Measurements from ENCODE around the gene GNAI3.

GNAI3 gene

GRCh38 chr1:109514846-109515245, 33.6 kb upstream of the GNAI3 start:
- H3K9me2 ChIP-seq (replicated peaks; ENCODE audit: insufficient read depth, low read length): no peaks in the 10 kb centered on the region
- H3K27me3 ChIP-seq (ENCODE audit: low read length): no peaks in the 10 kb centered on the region
- H3K36me3 ChIP-seq (ENCODE audit: low read length): no peaks in the 10 kb centered on the region
- no peaks in the 10 kb centered on the region for H3K9me3 ChIP-seq (ENCODE audit: insufficient read depth, low read length)
- H3K79me2 ChIP-seq (ENCODE audit: insufficient read depth, low read length): no peaks in the 10 kb centered on the region
- no peak for TF ChIP-seq EZH2phosphoT487 (conservative IDR thresholded peaks at IDR 0.05; ENCODE audit: low read length)
- no peak for TF ChIP-seq CTCF (IDR thresholded peaks at IDR 0.05; ENCODE audit: insufficient read depth, low read length, poor library complexity, severe bottlenecking)
- H3F3A ChIP-seq (ENCODE audit: insufficient read depth): no peaks in the 10 kb centered on the region
- no peak overlapping the region for H3K27ac ChIP-seq (ENCODE audit: low read depth, low read length)
- H3K4me3 ChIP-seq (ENCODE audit: insufficient read depth, low read length, poor library complexity, severe bottlenecking): no peak overlapping the region
- H4K20me1 ChIP-seq (ENCODE audit: low read depth, low read length): no peaks in the 10 kb centered on the region
- H2AFZ ChIP-seq (ENCODE audit: low read depth, low read length, severe bottlenecking): no peak overlapping the region
- no peak overlapping the region for H3K9ac ChIP-seq (ENCODE audit: low read length)
- H3K4me2 ChIP-seq (ENCODE audit: low read depth, low read length, poor library complexity, severe bottlenecking): no peak overlapping the region

- H3K4me2 ChIP-seq (ENCODE audit: low read depth, low read length, poor library complexity, severe bottlenecking): no peak overlapping the region
- no peaks in the 10 kb centered on the region for H3K9me3 ChIP-seq (ENCODE audit: insufficient read depth, low read length)
- H3K9me2 ChIP-seq (replicated peaks; ENCODE audit: insufficient read depth, low read length): no peaks in the 10 kb centered on the region
- no peaks in the 10 kb centered on the region for H3K27me3 ChIP-seq (ENCODE audit: low read length)
- no peak overlapping the region for H3K27ac ChIP-seq (ENCODE audit: low read depth, low read length)
- no peaks in the 10 kb centered on the region for H3F3A ChIP-seq (ENCODE audit: insufficient read depth)
- H2AFZ ChIP-seq (ENCODE audit: low read depth, low read length, severe bottlenecking): no peak overlapping the region
- no peaks in the 10 kb centered on the region for H4K20me1 ChIP-seq (ENCODE audit: low read depth, low read length)
- TF ChIP-seq CTCF (IDR thresholded peaks at IDR 0.05; ENCODE audit: insufficient read depth, low read length, poor library complexity, severe bottlenecking) (no peak), EZH2phosphoT487 (conservative IDR thresholded peaks at IDR 0.05; ENCODE audit: low read length) (no peak)
- H3K9ac ChIP-seq (ENCODE audit: low read length): no peak overlapping the region
- H3K36me3 ChIP-seq (ENCODE audit: low read length): no peaks in the 10 kb centered on the region
- no peaks in the 10 kb centered on the region for H3K79me2 ChIP-seq (ENCODE audit: insufficient read depth, low read length)
- H3K4me3 ChIP-seq (ENCODE audit: insufficient read depth, low read length, poor library complexity, severe bottlenecking): no peak overlapping the region
Observed at GRCh38 chr1:109516872-109517271, 31.5 kb upstream of the GNAI3 start.

- TF ChIP-seq CTCF (IDR thresholded peaks at IDR 0.05; ENCODE audit: insufficient read depth, low read length, poor library complexity, severe bottlenecking) (no peak), EZH2phosphoT487 (conservative IDR thresholded peaks at IDR 0.05; ENCODE audit: low read length) (no peak)
- no peaks in the 10 kb centered on the region for H3K27me3 ChIP-seq (ENCODE audit: low read length)
- H3K9me2 ChIP-seq (replicated peaks; ENCODE audit: insufficient read depth, low read length): no peaks in the 10 kb centered on the region
- no peaks in the 10 kb centered on the region for H4K20me1 ChIP-seq (ENCODE audit: low read depth, low read length)
- no peaks in the 10 kb centered on the region for H3K9me3 ChIP-seq (ENCODE audit: insufficient read depth, low read length)
- no peak overlapping the region for H3K9ac ChIP-seq (ENCODE audit: low read length)
- no peaks in the 10 kb centered on the region for H3F3A ChIP-seq (ENCODE audit: insufficient read depth)
- no peak overlapping the region for H3K27ac ChIP-seq (ENCODE audit: low read depth, low read length)
- no peak overlapping the region for H3K4me2 ChIP-seq (ENCODE audit: low read depth, low read length, poor library complexity, severe bottlenecking)
- H3K4me3 ChIP-seq (ENCODE audit: insufficient read depth, low read length, poor library complexity, severe bottlenecking): no peak overlapping the region
- no peaks in the 10 kb centered on the region for H3K79me2 ChIP-seq (ENCODE audit: insufficient read depth, low read length)
- H2AFZ ChIP-seq (ENCODE audit: low read depth, low read length, severe bottlenecking): no peak overlapping the region
- no peaks in the 10 kb centered on the region for H3K36me3 ChIP-seq (ENCODE audit: low read length)
Observed at GRCh38 chr1:109517337-109517736, 31.1 kb upstream of the GNAI3 start.

All from SU-DHL-6 (cell line).